Loucy (cell line): Measurements from ENCODE around the gene SLC36A1.

Experiments used
- CTCF ChIP-seq: fragments of 200-600 bp; sonication (generic); conservative IDR thresholded peaks from 2 replicates; pipeline ENCODE4 v1.5.1; 2014; ENCODE audit warnings: mild to moderate bottlenecking, antibody characterized with exemption, low read length
- EZH2phosphoT487 ChIP-seq: fragments of 200-600 bp; IDR thresholded peaks from 2 replicates; pipeline ENCODE4 v1.6.1; 2018; ENCODE audit warnings: antibody characterized with exemption, mild to moderate bottlenecking, moderate library complexity, borderline replicate concordance

GRCh38 chr5:151469992-151470391 is 22.6 kb downstream of the SLC36A1 start:
- TF ChIP-seq CTCF (no peak), EZH2phosphoT487 (no peak)
